ENCODE data around the gene ATP5ME.
A peak's percentile ranks its signal among the peaks of the same experiment; 100 is the strongest.
"Not testable (repeated sequence)": the region's sequence is repeated elsewhere in the genome, so short reads cannot be mapped to it uniquely, and the experiment has no call there.

The ATP5ME gene

GRCh38 chr4:668219-668618 lies 5.9 kb downstream of the ATP5ME start:
- not testable (repeated sequence) for DNase-seq (ENCODE audit: low read depth)

- no peak for DNase-seq (ENCODE audit: low read depth)
Observed at GRCh38 chr4:667545-667925, 6.5 kb downstream of the ATP5ME start.

- no peak for DNase-seq (ENCODE audit: low read depth)
Observed at GRCh38 chr4:666822-667544, 7.1 kb downstream of the ATP5ME start.

- no peak for DNase-seq (ENCODE audit: low read depth)
Observed at GRCh38 chr4:666436-666810, 7.7 kb downstream of the ATP5ME start.

GRCh38 chr4:665751-666435 lies 8.2 kb downstream of the ATP5ME start:
- DNase-seq (ENCODE audit: low read depth), result no peak

GRCh38 chr4:665381-665750 lies 8.7 kb downstream of the ATP5ME start:
- DNase-seq (ENCODE audit: low read depth), result no peak

- DNase-seq (ENCODE audit: low read depth), result no peak
Observed at GRCh38 chr4:664713-665231, 9.3 kb downstream of the ATP5ME start.

- DNase-seq (ENCODE audit: low read depth), result peak; percentile 58
Observed at GRCh38 chr4:663438-664428, 10.3 kb downstream of the ATP5ME start.

- no peak for DNase-seq (ENCODE audit: low read depth)
Observed at GRCh38 chr4:663046-663437, 11.0 kb downstream of the ATP5ME start.

GRCh38 chr4:661881-662761 lies 12.0 kb downstream of the ATP5ME start:
- DNase-seq (ENCODE audit: low read depth), result no peak

- no peak for DNase-seq (ENCODE audit: low read depth)
Observed at GRCh38 chr4:661231-661630, 12.8 kb downstream of the ATP5ME start.

- no peak for DNase-seq (ENCODE audit: low read depth)
Observed at GRCh38 chr4:660401-660800, 13.7 kb downstream of the ATP5ME start.

GRCh38 chr4:659851-660250 lies 14.2 kb downstream of the ATP5ME start:
- no peak for DNase-seq (ENCODE audit: low read depth)

- DNase-seq (ENCODE audit: low read depth), result no peak
Observed at GRCh38 chr4:658681-659667, 15.1 kb downstream of the ATP5ME start.

- DNase-seq (ENCODE audit: low read depth), result no peak
Observed at GRCh38 chr4:657834-658667, 16.0 kb downstream of the ATP5ME start.

GRCh38 chr4:657338-657833 lies 16.7 kb downstream of the ATP5ME start:
- DNase-seq (ENCODE audit: low read depth), result no peak

- no peak for DNase-seq (ENCODE audit: low read depth)
Observed at GRCh38 chr4:656436-657337, 17.4 kb downstream of the ATP5ME start.

Data from T-helper 22 cell (primary cell).